ENCODE data around the gene PHACTR3. TPM values are rescaled to one million over a fixed set of nuclear protein-coding genes. Genes with fewer than 3 reads are reported as not detected.
A peak's percentile ranks its signal among the peaks of the same experiment; 100 is the strongest.

The PHACTR3 gene
- total RNA-seq, 4 donors from 2014 or later = 1.4 to 7.2 (median 4.3) TPM

GRCh38 chr20:59665656-59666555, 61.6 kb downstream of the PHACTR3 start:
- H3K4me3 ChIP-seq (ENCODE audit: low read depth, poor library complexity, severe bottlenecking) = no peak overlapping the region
- TF ChIP-seq POLR2A (IDR thresholded peaks at IDR 0.05) = no peak
- TF ChIP-seq, protein P1, sequence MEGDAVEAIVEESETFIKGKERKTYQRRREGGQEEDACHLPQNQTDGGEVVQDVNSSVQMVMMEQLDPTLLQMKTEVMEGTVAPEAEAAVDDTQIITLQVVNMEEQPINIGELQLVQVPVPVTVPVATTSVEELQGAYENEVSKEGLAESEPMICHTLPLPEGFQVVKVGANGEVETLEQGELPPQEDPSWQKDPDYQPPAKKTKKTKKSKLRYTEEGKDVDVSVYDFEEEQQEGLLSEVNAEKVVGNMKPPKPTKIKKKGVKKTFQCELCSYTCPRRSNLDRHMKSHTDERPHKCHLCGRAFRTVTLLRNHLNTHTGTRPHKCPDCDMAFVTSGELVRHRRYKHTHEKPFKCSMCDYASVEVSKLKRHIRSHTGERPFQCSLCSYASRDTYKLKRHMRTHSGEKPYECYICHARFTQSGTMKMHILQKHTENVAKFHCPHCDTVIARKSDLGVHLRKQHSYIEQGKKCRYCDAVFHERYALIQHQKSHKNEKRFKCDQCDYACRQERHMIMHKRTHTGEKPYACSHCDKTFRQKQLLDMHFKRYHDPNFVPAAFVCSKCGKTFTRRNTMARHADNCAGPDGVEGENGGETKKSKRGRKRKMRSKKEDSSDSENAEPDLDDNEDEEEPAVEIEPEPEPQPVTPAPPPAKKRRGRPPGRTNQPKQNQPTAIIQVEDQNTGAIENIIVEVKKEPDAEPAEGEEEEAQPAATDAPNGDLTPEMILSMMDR (IDR thresholded peaks at IDR 0.05) = no peak
- 86 to 88% methylated on average over 8 of the region's 8 CpGs for WGBS, 2 donors
- intact Hi-C loops (cut with DNase I; ENCODE audit: low total_unique reads) = no loop called here
- DNase-seq (ENCODE audit: low spot score in 2 of 2) = peak in 1 of 2 donors; percentile 59

- 77 to 86% methylated on average over 7 of the region's 7 CpGs for whole genome bisulfite sequencing, 2 donors
- DNase-seq (ENCODE audit: low spot score in 2 of 2) = no peak
- intact Hi-C loops (cut with DNase I; ENCODE audit: low total_unique reads) = no loop called here
- no peak overlapping the region for H3K4me3 ChIP-seq (ENCODE audit: low read depth, poor library complexity, severe bottlenecking)
- TF ChIP-seq, protein P1 (IDR thresholded peaks at IDR 0.05) = no peak
These were observed 62.2 kb downstream of the PHACTR3 start for GRCh38 chr20:59666586-59666985.

DNA sequence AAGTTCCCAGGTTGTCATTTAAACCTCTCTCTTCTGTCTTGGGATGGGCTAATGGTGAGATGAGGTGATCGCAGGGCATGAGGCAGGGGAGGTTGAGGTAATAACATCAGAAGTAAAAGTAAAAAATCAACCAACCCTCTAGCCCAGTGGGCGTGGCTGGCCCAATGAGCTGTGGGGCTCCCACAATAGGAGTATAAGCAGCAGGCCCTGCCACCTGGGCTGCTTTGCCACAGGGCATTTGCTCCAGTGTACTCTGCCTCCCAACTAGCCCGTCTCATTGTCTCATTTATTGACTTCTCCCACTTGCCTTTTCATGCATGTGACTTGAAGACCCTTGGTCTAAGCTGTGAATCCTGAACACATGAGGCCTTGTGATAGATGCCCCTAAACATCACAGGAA, 62.8 kb downstream of the PHACTR3 start:
- TF ChIP-seq, protein P1 (IDR thresholded peaks at IDR 0.05) = no peak
- no peak for TF ChIP-seq POLR2A (IDR thresholded peaks at IDR 0.05)
- intact Hi-C loops (cut with DNase I; ENCODE audit: low total_unique reads) = no loop called here
- 83 to 85% methylated on average over 3 of the region's 3 CpGs for WGBS, 2 donors
- H3K4me3 ChIP-seq (ENCODE audit: low read depth, poor library complexity, severe bottlenecking) = no peak overlapping the region
- peak in 1 of 2 donors; percentile 57 for DNase-seq (ENCODE audit: low spot score in 2 of 2)

- intact Hi-C loops (cut with DNase I; ENCODE audit: low total_unique reads) = no loop called here
- DNase-seq (ENCODE audit: low spot score in 2 of 2) = no peak
- WGBS, 2 donors = 91 to 92% methylated on average over 16 of the region's 16 CpGs
- no peak overlapping the region for H3K4me3 ChIP-seq (ENCODE audit: low read depth, poor library complexity, severe bottlenecking)
- TF ChIP-seq, protein P1 (IDR thresholded peaks at IDR 0.05) = no peak
- TF ChIP-seq POLR2A (IDR thresholded peaks at IDR 0.05) = no peak
These were observed 63.7 kb downstream of the PHACTR3 start for GRCh38 chr20:59667981-59668515.

DNA sequence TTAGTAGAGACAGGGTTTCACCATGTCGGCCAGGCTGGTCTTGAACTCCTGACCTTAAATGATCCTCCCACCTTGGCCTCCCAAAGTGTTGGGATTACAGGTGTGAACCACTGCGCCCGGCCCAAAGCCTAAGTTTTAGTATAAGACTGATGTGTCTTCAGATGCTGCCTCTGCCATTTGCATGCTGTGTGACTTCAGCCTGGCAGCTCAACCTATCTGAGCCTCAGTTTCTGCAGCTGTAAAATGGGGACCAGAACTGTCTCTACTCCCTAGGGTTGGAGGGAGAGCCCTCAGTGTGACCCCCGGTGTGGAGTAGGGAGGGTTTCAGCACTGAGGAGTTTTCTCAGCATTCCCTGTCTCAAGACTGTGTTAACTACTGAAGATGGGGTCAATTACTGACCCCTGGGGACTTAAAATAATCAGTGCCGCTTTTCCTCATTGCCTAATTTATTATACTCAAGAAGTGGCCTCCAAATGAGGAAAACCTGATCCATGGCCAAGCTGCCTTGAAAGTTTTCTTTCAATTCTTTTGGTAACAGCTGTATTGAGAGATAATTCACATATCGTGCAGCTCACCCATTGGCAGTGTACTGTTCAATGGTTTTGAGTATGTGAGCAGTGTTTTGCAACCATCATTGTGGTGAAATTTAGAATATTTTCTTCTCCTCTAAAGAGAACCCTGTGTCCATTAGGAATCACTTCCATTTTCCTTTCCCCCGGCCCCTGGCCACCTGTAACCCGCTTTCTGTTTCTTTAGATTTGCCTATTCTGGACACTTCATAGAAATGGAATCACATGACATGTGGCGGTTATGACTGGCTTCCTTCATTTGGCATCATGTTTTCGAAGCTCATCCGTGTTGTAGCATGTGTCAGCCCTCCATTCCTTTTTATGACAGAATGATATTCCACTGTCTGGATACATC, 64.8 kb downstream of the PHACTR3 start:
- WGBS, 2 donors = 87 to 90% methylated on average over 11 of the region's 11 CpGs
- DNase-seq (ENCODE audit: low spot score in 2 of 2) = peak in 1 of 2 donors; percentile 54
- no peak for TF ChIP-seq POLR2A (IDR thresholded peaks at IDR 0.05)
- TF ChIP-seq, protein P1 (IDR thresholded peaks at IDR 0.05) = no peak
- H3K4me3 ChIP-seq (ENCODE audit: low read depth, poor library complexity, severe bottlenecking) = no peak overlapping the region
- intact Hi-C loops (cut with DNase I; ENCODE audit: low total_unique reads) = no loop called here

Measured in lower leg skin (tissue), 4 donors.